Mesendoderm (in vitro differentiated cells): ENCODE measurements around the gene GPSM1.
"Not testable (repeated sequence)": the region's sequence is repeated elsewhere in the genome, so short reads cannot be mapped to it uniquely, and the experiment has no call there.

Experiments used
- DNase-seq: peaks from one replicate; pipeline ENCODE4 v3.0.0; 2013
- H2AK5ac ChIP-seq: 2 replicates; pipeline ENCODE4 v1.6.1; 2013; ENCODE audit warnings: low read length, inconsistent platforms
- H2BK120ac ChIP-seq: 2 replicates; pipeline ENCODE4 v1.6.1; 2013; ENCODE audit warnings: low read depth, mild to moderate bottlenecking, low read length, moderate library complexity, mixed read lengths
- H2BK15ac ChIP-seq: replicated peaks from 2 replicates; pipeline ENCODE4 v1.6.1; 2013; ENCODE audit warnings: low read depth, mild to moderate bottlenecking, moderate library complexity
- H2BK5ac ChIP-seq: 2 replicates; pipeline ENCODE4 v1.6.1; 2013; ENCODE audit warnings: low read length, inconsistent platforms
- H3K18ac ChIP-seq: 2 replicates; pipeline ENCODE4 v1.6.1; 2013; ENCODE audit warnings: mild to moderate bottlenecking, low read length, mixed read lengths
- H3K23ac ChIP-seq: one replicate; pipeline ENCODE4 v1.6.1; 2013; ENCODE audit warnings: low read length
- H3K27ac ChIP-seq: 2 replicates; pipeline ENCODE4 v1.5.1; 2013; ENCODE audit warnings: low read depth, mild to moderate bottlenecking, inconsistent platforms, low read length, moderate library complexity
- H3K27me3 ChIP-seq: 2 replicates; pipeline ENCODE4 v1.6.1; 2013; ENCODE audit warnings: low read length, control low read depth, mild to moderate bottlenecking, inconsistent platforms; ENCODE audit not compliant: insufficient read depth, poor library complexity
- H3K36me3 ChIP-seq: 2 replicates; pipeline ENCODE4 v1.6.1; 2013; ENCODE audit warnings: low read length, inconsistent platforms; ENCODE audit not compliant: control insufficient read depth, insufficient read depth
- H3K4ac ChIP-seq: one replicate; pipeline ENCODE4 v1.6.1; 2013; ENCODE audit warnings: low read depth, mild to moderate bottlenecking, low read length, moderate library complexity
- H3K4me1 ChIP-seq: 2 replicates; pipeline ENCODE4 v1.6.1; 2013; ENCODE audit warnings: low read depth, low read length, inconsistent platforms; ENCODE audit not compliant: control insufficient read depth
- H3K4me2 ChIP-seq: 2 replicates; pipeline ENCODE4 v1.6.1; 2013; ENCODE audit warnings: low read length
- H3K4me3 ChIP-seq: 2 replicates; pipeline ENCODE4 v1.5.1; 2013; ENCODE audit warnings: mild to moderate bottlenecking, low read length
- H3K56ac ChIP-seq: one replicate; pipeline ENCODE4 v1.6.1; 2013; ENCODE audit warnings: low read length
- H3K79me1 ChIP-seq: 2 replicates; pipeline ENCODE4 v1.6.1; 2013; ENCODE audit warnings: low read length, inconsistent platforms
- H3K79me2 ChIP-seq: 2 replicates; pipeline ENCODE4 v1.6.1; 2013; ENCODE audit warnings: mild to moderate bottlenecking, low read length; ENCODE audit not compliant: control insufficient read depth, insufficient read depth
- H3K9ac ChIP-seq: 2 replicates; pipeline ENCODE4 v1.6.1; 2013; ENCODE audit warnings: low read length, inconsistent platforms
- H4K5ac ChIP-seq: one replicate; pipeline ENCODE4 v1.6.1; 2013; ENCODE audit warnings: low read length
- H4K8ac ChIP-seq: one replicate; pipeline ENCODE4 v1.6.1; 2013; ENCODE audit warnings: low read depth, mild to moderate bottlenecking, control low read depth, low read length, moderate library complexity
- WGBS: extraction: QIAGEN DNeasy Blood & Tissue Kit; methylation state at CpG from one replicate; pipeline ENCODE4 v1.1.7; 2013; ENCODE audit warnings: low lambda C conversion rate, missing lambda C conversion rate; ENCODE audit not compliant: insufficient coverage; ENCODE audit errors: extremely low coverage; 5-methylcytosine and 5-hydroxymethylcytosine counted together

Gene GPSM1

DNA sequence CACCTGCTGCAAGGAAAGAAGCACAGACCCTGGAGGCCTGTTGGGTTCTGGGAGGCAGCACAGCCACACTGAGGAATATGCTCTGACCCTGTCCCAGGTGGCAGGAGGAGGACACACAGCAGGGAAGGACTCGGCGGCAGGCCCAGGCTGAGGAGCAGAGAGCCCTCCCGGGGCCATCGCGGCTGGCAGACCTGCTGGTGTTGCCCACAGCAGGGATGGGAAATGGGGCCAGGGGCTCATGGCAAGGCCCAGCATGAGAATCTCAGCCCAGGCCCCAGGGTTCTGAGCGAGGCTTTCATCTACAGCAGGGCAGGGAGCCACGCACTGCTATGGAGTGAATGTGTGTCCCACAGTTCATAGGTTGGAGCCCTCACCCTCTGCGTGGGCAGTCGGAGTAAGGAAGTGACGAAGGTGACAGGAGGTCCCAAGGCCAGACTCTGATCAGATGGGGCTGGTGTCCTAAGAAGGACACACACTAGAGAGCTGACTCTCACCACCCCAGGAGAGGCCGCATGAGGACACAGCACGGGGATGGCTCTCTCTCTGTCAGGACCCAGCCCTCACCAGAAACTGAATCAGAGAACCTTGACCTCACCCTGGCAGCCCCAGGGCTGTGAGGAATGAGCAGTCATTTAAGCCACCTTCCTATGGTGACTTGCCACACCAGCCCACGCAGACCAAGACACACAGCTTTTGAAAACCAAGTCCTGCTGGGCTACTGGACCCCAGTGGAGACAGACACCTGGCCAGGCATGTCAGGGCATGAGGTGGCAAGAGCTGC, 10.3 kb upstream of the GPSM1 start:
- Histone ChIP-seq H3K4me3 (no peak overlapping the region), H2AK5ac (no peak overlapping the region), H3K56ac (no peak overlapping the region), H2BK15ac (no peak overlapping the region), H3K27me3 (no peaks in the 10 kb centered on the region), H4K5ac (no peak overlapping the region), H3K18ac (no peak overlapping the region), H3K27ac (no peak overlapping the region), H3K79me2 (no peaks in the 10 kb centered on the region), H3K23ac (no peak overlapping the region), H3K36me3 (no peaks in the 10 kb centered on the region), H2BK5ac (no peak overlapping the region), H3K4me2 (no peak overlapping the region), H3K79me1 (no peaks in the 10 kb centered on the region), H3K9ac (no peak overlapping the region), H3K4ac (no peak overlapping the region), H3K4me1 (no peaks in the 10 kb centered on the region), H2BK120ac (no peak overlapping the region), H4K8ac (no peak overlapping the region)
- no CpG with 5 or more reads among the region's 13 CpGs for whole genome bisulfite sequencing
- no peak for DNase-seq

DNA sequence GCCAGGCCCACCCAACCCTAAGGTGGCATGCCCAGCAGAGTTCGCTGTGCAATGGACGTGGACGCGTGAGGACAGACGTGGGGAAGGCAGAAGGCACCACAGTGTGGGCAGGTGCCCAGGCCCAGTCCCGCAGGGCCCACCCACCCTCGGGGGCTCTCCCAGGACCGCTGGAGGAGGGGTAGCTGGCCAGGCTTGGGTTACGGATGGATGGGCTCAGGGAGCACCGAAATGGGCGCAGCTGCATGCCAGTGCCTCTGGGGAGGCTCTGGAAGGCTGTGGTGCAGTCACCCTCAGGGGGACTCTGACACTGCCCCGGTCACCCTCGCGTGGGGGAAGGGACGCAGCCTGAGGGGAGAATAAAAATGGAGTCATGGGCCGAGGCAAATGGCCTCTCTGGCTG, 9.6 kb upstream of the GPSM1 start:
- WGBS: no CpG with 5 or more reads among the region's 16 CpGs
- no peak overlapping the region for H3K23ac ChIP-seq

GRCh38 chr9:136318111-136318775, 9.1 kb upstream of the GPSM1 start:
- Histone ChIP-seq H2BK120ac (no peak overlapping the region), H3K79me1 (no peaks in the 10 kb centered on the region), H3K23ac (no peak overlapping the region), H4K8ac (no peak overlapping the region), H3K4me1 (no peaks in the 10 kb centered on the region), H3K56ac (no peak overlapping the region), H3K79me2 (no peaks in the 10 kb centered on the region), H3K36me3 (no peaks in the 10 kb centered on the region), H3K27ac (no peak overlapping the region), H3K4me2 (no peak overlapping the region), H2AK5ac (no peak overlapping the region), H3K9ac (no peak overlapping the region), H2BK15ac (no peak overlapping the region), H3K4ac (no peak overlapping the region), H3K4me3 (no peak overlapping the region), H3K27me3 (no peaks in the 10 kb centered on the region), H2BK5ac (no peak overlapping the region), H4K5ac (no peak overlapping the region), H3K18ac (no peak overlapping the region)
- DNase-seq: no peak
- WGBS: no CpG with 5 or more reads among the region's 21 CpGs

More for the DNA sequence above, 9.6 kb upstream of the GPSM1 start:
- H2BK5ac ChIP-seq: no peak overlapping the region
- no peak overlapping the region for H3K18ac ChIP-seq
- H4K5ac ChIP-seq: no peak overlapping the region
- no peak overlapping the region for H2AK5ac ChIP-seq
- no peaks in the 10 kb centered on the region for H3K79me2 ChIP-seq
- no peak overlapping the region for H3K9ac ChIP-seq
- no peak overlapping the region for H3K27ac ChIP-seq
- H3K27me3 ChIP-seq: no peaks in the 10 kb centered on the region
- no peak overlapping the region for H3K4ac ChIP-seq
- no peaks in the 10 kb centered on the region for H3K36me3 ChIP-seq
- H3K4me1 ChIP-seq: no peaks in the 10 kb centered on the region
- no peak for DNase-seq
- no peak overlapping the region for H3K4me2 ChIP-seq
- no peak overlapping the region for H3K56ac ChIP-seq
- no peak overlapping the region for H2BK15ac ChIP-seq
- no peak overlapping the region for H4K8ac ChIP-seq
- no peak overlapping the region for H3K4me3 ChIP-seq
- H3K79me1 ChIP-seq: no peaks in the 10 kb centered on the region
- H2BK120ac ChIP-seq: no peak overlapping the region

DNA sequence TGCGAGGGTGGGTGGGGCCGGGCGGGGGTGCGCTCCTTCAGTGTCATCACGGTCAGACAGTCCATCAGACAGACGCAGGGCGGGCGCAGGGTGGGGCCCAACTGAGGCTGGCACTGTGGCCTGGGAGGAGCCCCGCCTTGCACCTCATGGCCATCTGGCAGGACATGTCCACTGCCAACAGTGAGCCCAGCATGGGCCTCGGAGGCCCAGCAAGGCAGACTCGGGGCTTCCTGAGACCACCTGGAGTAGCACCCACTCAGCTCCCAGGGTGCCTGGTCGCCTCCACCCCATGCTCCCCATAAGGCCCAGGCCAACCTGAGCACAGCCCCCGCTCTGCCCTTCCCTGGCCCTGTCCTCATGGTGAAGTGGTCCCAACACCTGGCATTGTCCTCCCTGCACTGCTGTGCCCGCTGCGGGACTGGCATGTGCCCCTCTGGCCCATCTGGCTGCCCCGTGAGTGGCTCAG, 8.5 kb upstream of the GPSM1 start:
- H3K9ac ChIP-seq: no peak overlapping the region
- H2BK120ac ChIP-seq: no peak overlapping the region
- H3K4ac ChIP-seq: no peak overlapping the region
- no peak overlapping the region for H4K5ac ChIP-seq
- WGBS: no CpG with 5 or more reads among the region's 16 CpGs
- H2BK15ac ChIP-seq: no peak overlapping the region
- no peak overlapping the region for H4K8ac ChIP-seq
- no peaks in the 10 kb centered on the region for H3K79me1 ChIP-seq
- H2AK5ac ChIP-seq: no peak overlapping the region
- H3K4me2 ChIP-seq: no peak overlapping the region
- H3K36me3 ChIP-seq: no peaks in the 10 kb centered on the region
- no peak overlapping the region for H2BK5ac ChIP-seq
- no peaks in the 10 kb centered on the region for H3K27me3 ChIP-seq
- H3K18ac ChIP-seq: no peak overlapping the region
- no peak overlapping the region for H3K4me3 ChIP-seq
- no peak overlapping the region for H3K27ac ChIP-seq
- no peak overlapping the region for H3K23ac ChIP-seq
- no peaks in the 10 kb centered on the region for H3K79me2 ChIP-seq
- no peak overlapping the region for H3K56ac ChIP-seq
- DNase-seq: no peak
- H3K4me1 ChIP-seq: no peaks in the 10 kb centered on the region

DNA sequence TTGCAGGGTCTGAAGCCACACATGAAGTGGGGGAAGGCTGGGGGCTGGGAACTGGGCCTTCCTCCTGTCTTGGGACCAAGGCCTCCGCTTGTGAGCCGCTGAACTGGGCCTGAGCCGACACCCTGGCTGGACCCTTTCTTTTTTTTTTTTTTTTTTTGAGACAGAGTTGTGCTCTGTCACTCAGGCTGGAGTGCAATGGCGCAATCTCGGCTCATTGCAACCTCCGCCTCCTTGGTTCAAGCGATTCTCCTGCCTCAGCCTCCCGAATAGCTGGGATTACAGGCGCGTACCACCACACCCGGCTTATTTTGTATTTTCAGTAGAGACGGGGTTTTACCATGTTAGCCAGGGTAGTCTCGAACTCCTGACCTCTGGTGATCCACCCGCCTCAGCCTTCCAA, 8.1 kb upstream of the GPSM1 start:
- H3K23ac ChIP-seq, H3K4me3 ChIP-seq, H3K79me2 ChIP-seq, DNase-seq, H3K56ac ChIP-seq, H3K4ac ChIP-seq, H4K8ac ChIP-seq, H2BK5ac ChIP-seq, H3K36me3 ChIP-seq, H4K5ac ChIP-seq, H2AK5ac ChIP-seq, H3K4me2 ChIP-seq, H3K18ac ChIP-seq, H2BK120ac ChIP-seq, H2BK15ac ChIP-seq, H3K27me3 ChIP-seq, H3K4me1 ChIP-seq, H3K79me1 ChIP-seq, H3K9ac ChIP-seq, H3K27ac ChIP-seq: not testable (repeated sequence)
- no CpG with 5 or more reads among the region's 14 CpGs for WGBS
